ENCODE data around the gene ZBTB40. TPM values are rescaled to one million over a fixed set of nuclear protein-coding genes. Genes with fewer than 3 reads are reported as not detected.

ZBTB40 gene
- total and polyA plus RNA-seq, 9 donors = 8.3 to 26.0 (median 19.1) TPM

- intact Hi-C loops (cut with DNase I) = no loop called here
- WGBS, 3 donors = 95 to 98% (median 95%) methylated on average over 4 of the region's 4 CpGs
- Histone ChIP-seq H3K36me3 (peaks cover 4% of the 10 kb centered on the region), H3K9me3 (no peaks in the 10 kb centered on the region), H3K27ac (no peak overlapping the region), H3K27me3 (no peaks in the 10 kb centered on the region), H3K4me3 (no peak overlapping the region), H3K4me1 (ENCODE audit: insufficient read depth) (no peaks in the 10 kb centered on the region)
- TF ChIP-seq, protein P1, sequence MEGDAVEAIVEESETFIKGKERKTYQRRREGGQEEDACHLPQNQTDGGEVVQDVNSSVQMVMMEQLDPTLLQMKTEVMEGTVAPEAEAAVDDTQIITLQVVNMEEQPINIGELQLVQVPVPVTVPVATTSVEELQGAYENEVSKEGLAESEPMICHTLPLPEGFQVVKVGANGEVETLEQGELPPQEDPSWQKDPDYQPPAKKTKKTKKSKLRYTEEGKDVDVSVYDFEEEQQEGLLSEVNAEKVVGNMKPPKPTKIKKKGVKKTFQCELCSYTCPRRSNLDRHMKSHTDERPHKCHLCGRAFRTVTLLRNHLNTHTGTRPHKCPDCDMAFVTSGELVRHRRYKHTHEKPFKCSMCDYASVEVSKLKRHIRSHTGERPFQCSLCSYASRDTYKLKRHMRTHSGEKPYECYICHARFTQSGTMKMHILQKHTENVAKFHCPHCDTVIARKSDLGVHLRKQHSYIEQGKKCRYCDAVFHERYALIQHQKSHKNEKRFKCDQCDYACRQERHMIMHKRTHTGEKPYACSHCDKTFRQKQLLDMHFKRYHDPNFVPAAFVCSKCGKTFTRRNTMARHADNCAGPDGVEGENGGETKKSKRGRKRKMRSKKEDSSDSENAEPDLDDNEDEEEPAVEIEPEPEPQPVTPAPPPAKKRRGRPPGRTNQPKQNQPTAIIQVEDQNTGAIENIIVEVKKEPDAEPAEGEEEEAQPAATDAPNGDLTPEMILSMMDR (IDR thresholded peaks at IDR 0.05) = no peak
- TF ChIP-seq EP300 (IDR thresholded peaks at IDR 0.05) = no peak
- no peak for TF ChIP-seq POLR2A (IDR thresholded peaks at IDR 0.05)
- no peak for DNase-seq
Observed at GRCh38 chr1:22521692-22522091, 70.0 kb downstream of the ZBTB40 start.

DNA sequence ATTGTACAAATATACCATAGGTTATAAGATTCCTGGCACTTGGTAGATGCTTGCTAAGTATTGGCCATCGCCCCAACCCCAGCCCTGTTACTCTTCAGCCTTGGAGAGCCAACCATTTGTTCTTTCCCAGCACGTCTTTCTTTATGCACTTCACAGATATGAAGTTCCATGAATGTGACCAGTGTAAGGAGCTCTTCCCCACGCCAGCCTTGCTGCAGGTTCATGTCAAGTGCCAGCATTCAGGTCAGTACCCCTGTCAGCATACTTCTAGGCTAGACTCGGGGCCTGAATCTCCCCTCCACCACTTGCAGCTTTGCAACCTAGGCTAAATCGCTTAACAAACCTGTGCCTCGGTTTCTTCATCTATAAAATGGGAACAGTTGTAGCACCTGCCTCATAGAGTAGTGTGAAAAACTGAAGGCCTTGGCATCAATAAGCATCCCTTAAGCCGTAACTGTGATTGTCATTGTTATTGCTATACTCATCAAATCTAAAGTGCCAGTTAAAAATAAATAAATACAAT lies 70.6 kb downstream of the ZBTB40 start:
- H3K9me3 ChIP-seq = no peaks in the 10 kb centered on the region
- no peaks in the 10 kb centered on the region for H3K4me1 ChIP-seq (ENCODE audit: insufficient read depth)
- peaks cover 3% of the 10 kb centered on the region for H3K36me3 ChIP-seq
- H3K27ac ChIP-seq = no peak overlapping the region
- no peaks in the 10 kb centered on the region for H3K27me3 ChIP-seq
- TF ChIP-seq, protein P1 (IDR thresholded peaks at IDR 0.05) = no peak
- no peak overlapping the region for H3K4me3 ChIP-seq
- no peak for DNase-seq
- intact Hi-C loops (cut with DNase I) = no loop called here
- WGBS, 3 donors = 94 to 98% (median 96%) methylated on average over 7 of the region's 7 CpGs

GRCh38 chr1:22524481-22524880 lies 72.8 kb downstream of the ZBTB40 start:
- no peak for DNase-seq
- Histone ChIP-seq H3K36me3 (peaks cover 2% of the 10 kb centered on the region), H3K27ac (no peak overlapping the region), H3K27me3 (no peaks in the 10 kb centered on the region), H3K4me3 (no peak overlapping the region), H3K4me1 (ENCODE audit: insufficient read depth) (no peaks in the 10 kb centered on the region), H3K9me3 (no peaks in the 10 kb centered on the region)
- 85 to 90% (median 87%) methylated on average over 5 of the region's 5 CpGs for WGBS, 3 donors
- TF ChIP-seq EP300 (IDR thresholded peaks at IDR 0.05) = no peak
- no peak for TF ChIP-seq POLR2A (IDR thresholded peaks at IDR 0.05)
- TF ChIP-seq, protein P1 (IDR thresholded peaks at IDR 0.05) = no peak
- intact Hi-C loops (cut with DNase I) = no loop called here

DNA sequence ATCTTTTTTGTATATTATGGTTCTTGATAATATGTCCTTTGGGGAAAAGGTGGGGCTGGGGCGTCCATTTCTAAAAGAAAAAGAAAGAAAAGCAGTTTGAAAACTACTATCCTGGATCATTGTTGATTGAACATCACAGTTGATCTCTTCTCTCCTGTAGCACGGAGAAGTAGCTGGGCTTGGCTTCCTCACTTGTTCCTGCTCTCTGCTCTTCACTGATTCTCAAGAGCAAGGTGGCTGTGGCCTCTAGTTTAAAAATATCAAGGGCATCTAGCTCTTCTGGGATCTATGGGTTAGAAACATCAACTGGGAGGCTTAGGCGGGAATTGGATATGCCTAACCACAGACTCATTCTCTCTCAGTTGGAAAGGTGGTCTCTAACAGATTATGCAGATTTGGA lies 73.6 kb downstream of the ZBTB40 start:
- DNase-seq = no peak
- no peaks in the 10 kb centered on the region for H3K9me3 ChIP-seq
- H3K4me3 ChIP-seq = no peak overlapping the region
- H3K4me1 ChIP-seq (ENCODE audit: insufficient read depth) = no peaks in the 10 kb centered on the region
- intact Hi-C loops (cut with DNase I) = no loop called here
- no peak overlapping the region for H3K27ac ChIP-seq
- TF ChIP-seq EP300 (IDR thresholded peaks at IDR 0.05) = no peak
- TF ChIP-seq, protein P1 (IDR thresholded peaks at IDR 0.05) = no peak
- no peak for TF ChIP-seq POLR2A (IDR thresholded peaks at IDR 0.05)
- peaks cover 2% of the 10 kb centered on the region for H3K36me3 ChIP-seq
- H3K27me3 ChIP-seq = no peaks in the 10 kb centered on the region
- WGBS, 3 donors = 92% methylated on average over 3 of the region's 3 CpGs

Measured in ovary (tissue), 9 donors.